GM23248 (cell line): Measurements from ENCODE around the gene EMILIN1. TPM values are rescaled to one million over a fixed set of nuclear protein-coding genes. Genes with fewer than 3 reads are reported as not detected.

ENCODE experiments used
- DNase-seq: peaks from one replicate; pipeline ENCODE4 v3.0.0-alpha.2; 2015
- H2AFZ ChIP-seq: fragments of 200-600 bp; sonication (generic); 2 replicates; pipeline ENCODE4 v1.6.1; 2016; ENCODE audit warnings: antibody characterized with exemption
- H3F3A ChIP-seq: fragments of 200-600 bp; sonication (generic); 2 replicates; pipeline ENCODE4 v1.6.1; 2016; ENCODE audit warnings: mild to moderate bottlenecking, antibody characterized with exemption, mixed run types; ENCODE audit not compliant: insufficient read depth
- H3K27ac ChIP-seq: fragments of 200-600 bp; sonication (generic); 2 replicates; pipeline ENCODE4 v1.5.1; 2016; ENCODE audit warnings: mild to moderate bottlenecking
- H3K27me3 ChIP-seq: fragments of 200-600 bp; sonication (generic); replicated peaks from 2 replicates; pipeline ENCODE4 v1.6.1; 2016; ENCODE audit warnings: mild to moderate bottlenecking; ENCODE audit not compliant: insufficient read depth
- H3K36me3 ChIP-seq: fragments of 200-600 bp; sonication (generic); 2 replicates; pipeline ENCODE4 v1.6.1; 2016; ENCODE audit warnings: low read depth, mild to moderate bottlenecking
- H3K4me1 ChIP-seq: fragments of 200-600 bp; sonication (generic); 2 replicates; pipeline ENCODE4 v1.6.1; 2016; ENCODE audit warnings: mild to moderate bottlenecking; ENCODE audit not compliant: insufficient read depth
- H3K4me2 ChIP-seq: fragments of 200-600 bp; sonication (generic); one replicate; pipeline ENCODE4 v1.6.1; 2016; ENCODE audit warnings: mild to moderate bottlenecking; ENCODE audit not compliant: unreplicated experiment
- H3K4me3 ChIP-seq: fragments of 200-600 bp; sonication (generic); 2 replicates; pipeline ENCODE4 v1.5.1; 2016; ENCODE audit warnings: mild to moderate bottlenecking
- H3K79me2 ChIP-seq: fragments of 200-600 bp; sonication (generic); 2 replicates; pipeline ENCODE4 v1.6.1; 2016; ENCODE audit warnings: mild to moderate bottlenecking; ENCODE audit not compliant: insufficient read depth
- H3K9ac ChIP-seq: fragments of 200-600 bp; sonication (generic); 2 replicates; pipeline ENCODE4 v1.6.1; 2016; ENCODE audit warnings: mild to moderate bottlenecking
- H3K9me2 ChIP-seq: fragments of 200-600 bp; sonication (generic); 2 replicates; pipeline ENCODE4 v1.6.1; 2016; ENCODE audit warnings: mixed run types, mild to moderate bottlenecking, moderate library complexity; ENCODE audit not compliant: insufficient read depth
- H3K9me3 ChIP-seq: fragments of 200-600 bp; sonication (generic); one replicate; pipeline ENCODE4 v1.6.1; 2017; ENCODE audit warnings: low read depth
- H4K20me1 ChIP-seq: fragments of 200-600 bp; sonication (generic); 2 replicates; pipeline ENCODE4 v1.6.0; 2016; ENCODE audit not compliant: insufficient read depth
- EZH2 ChIP-seq: fragments of 200-600 bp; sonication (generic); IDR thresholded peaks from 2 replicates; pipeline ENCODE4 v1.6.1; 2018; ENCODE audit warnings: antibody characterized with exemption, mild to moderate bottlenecking; ENCODE audit not compliant: insufficient read depth, poor library complexity, severe bottlenecking
- EZH2phosphoT487 ChIP-seq: fragments of 200-600 bp; sonication (generic); IDR thresholded peaks from 2 replicates; pipeline ENCODE4 v1.6.1; 2018; ENCODE audit warnings: antibody characterized with exemption, moderate library complexity, mild to moderate bottlenecking, low read depth; ENCODE audit not compliant: insufficient read depth
- WGBS, 2 experiments: methylation state at CpG; one replicate each; pipeline ENCODE4 v1.1.6; 2015 to 2017; ENCODE audit warnings: low lambda C conversion rate in 2 of 2, low coverage in 1 of 2; ENCODE audit errors: missing lambda C conversion rate in 2 of 2; 5-methylcytosine and 5-hydroxymethylcytosine counted together
- in situ Hi-C: fragments of 300-500 bp; cut with MboI; formaldehyde crosslinking; loops from 2 replicates; pipeline ENCODE4 v1.15.0; 2020
- polyA plus RNA-seq: library from polyadenylated mRNA; unstranded; fragments of >200 nt; fragmentation: Nextera tagmentation; extraction: Ambion mirVana; gene quantifications from 2 replicates; pipeline ENCODE4 v1.2.1, GENCODE V29; 2016
- total RNA-seq: library from RNA; depleted of rRNA; stranded (reverse); fragments of >200 nt; shearing (Covaris generic); gene quantifications from 2 replicates; pipeline ENCODE4 v1.2.3, GENCODE V29; 2014

EMILIN1 gene
- total and polyA plus RNA-seq, 2 experiments from 2014 or later: 61.5 to 219 TPM

GRCh38 chr2:27038012-27038411, 40.4 kb upstream of the EMILIN1 start:
- no peaks in the 10 kb centered on the region for H3K9me3 ChIP-seq
- TF ChIP-seq EZH2phosphoT487: no peak
- TF ChIP-seq EZH2: no peak
- H3K9ac ChIP-seq: no peak overlapping the region
- H4K20me1 ChIP-seq: no peaks in the 10 kb centered on the region
- DNase-seq: no peak
- H3F3A ChIP-seq: peaks cover 30% of the 10 kb centered on the region
- H3K9me2 ChIP-seq: no peaks in the 10 kb centered on the region
- H2AFZ ChIP-seq: no peak overlapping the region
- H3K36me3 ChIP-seq: peaks cover 68% of the 10 kb centered on the region
- no peak overlapping the region for H3K27ac ChIP-seq
- peaks cover 9% of the 10 kb centered on the region; the same call in 1 of the 2 replicates for H3K4me1 ChIP-seq
- peaks cover 50% of the 10 kb centered on the region for H3K79me2 ChIP-seq
- WGBS, 2 experiments: 86 to 92% methylated on average over 5 to 6 of the region's 6 CpGs
- H3K27me3 ChIP-seq: no peaks in the 10 kb centered on the region
- no peak overlapping the region for H3K4me3 ChIP-seq
- H3K4me2 ChIP-seq: no peak overlapping the region
- in situ Hi-C loops: no loop called here

- no peak overlapping the region for H3K9ac ChIP-seq
- H3K4me2 ChIP-seq: no peak overlapping the region
- peaks cover 33% of the 10 kb centered on the region for H3F3A ChIP-seq
- in situ Hi-C loops: no loop called here
- H3K36me3 ChIP-seq: peaks cover 68% of the 10 kb centered on the region
- peaks cover 9% of the 10 kb centered on the region; the same call in 1 of the 2 replicates for H3K4me1 ChIP-seq
- DNase-seq: no peak
- H3K27ac ChIP-seq: no peak overlapping the region
- peaks cover 42% of the 10 kb centered on the region for H3K79me2 ChIP-seq
- TF ChIP-seq EZH2phosphoT487 (no peak), EZH2 (no peak)
- H3K27me3 ChIP-seq: no peaks in the 10 kb centered on the region
- H2AFZ ChIP-seq: no peak overlapping the region
- no peaks in the 10 kb centered on the region for H4K20me1 ChIP-seq
- H3K9me3 ChIP-seq: no peaks in the 10 kb centered on the region
- 84% methylated on average over 17 of the region's 17 CpGs for WGBS, 2 experiments
- no peaks in the 10 kb centered on the region for H3K9me2 ChIP-seq
- H3K4me3 ChIP-seq: no peak overlapping the region
Measured at GRCh38 chr2:27038631-27039339, 39.6 kb upstream of the EMILIN1 start.

- 0 out of 2 replicates have a peak, but pooled peaks cover 4% of the 10 kb centered on the region for H3K4me1 ChIP-seq
- no peaks in the 10 kb centered on the region for H4K20me1 ChIP-seq
- in situ Hi-C loops: no loop called here
- no peak overlapping the region for H3K4me2 ChIP-seq
- no peaks in the 10 kb centered on the region for H3K27me3 ChIP-seq
- peaks cover 36% of the 10 kb centered on the region for H3K79me2 ChIP-seq
- peaks cover 33% of the 10 kb centered on the region for H3F3A ChIP-seq
- no peak overlapping the region for H3K4me3 ChIP-seq
- H3K9ac ChIP-seq: no peak overlapping the region
- H3K9me2 ChIP-seq: no peaks in the 10 kb centered on the region
- no peak for TF ChIP-seq EZH2phosphoT487
- TF ChIP-seq EZH2: no peak
- peaks cover 68% of the 10 kb centered on the region for H3K36me3 ChIP-seq
- H3K27ac ChIP-seq: no peak overlapping the region
- DNase-seq: no peak
- WGBS, 2 experiments: 95% methylated on average over 4 to 6 of the region's 6 CpGs
- H3K9me3 ChIP-seq: no peaks in the 10 kb centered on the region
- no peak overlapping the region for H2AFZ ChIP-seq
Measured at GRCh38 chr2:27039426-27039825, 39.0 kb upstream of the EMILIN1 start.

GRCh38 chr2:27039871-27040270, 38.5 kb upstream of the EMILIN1 start:
- no peaks in the 10 kb centered on the region for H3K9me3 ChIP-seq
- no peak overlapping the region for H3K4me2 ChIP-seq
- no peaks in the 10 kb centered on the region for H3K4me1 ChIP-seq
- H3K27me3 ChIP-seq: no peaks in the 10 kb centered on the region
- H2AFZ ChIP-seq: no peak overlapping the region
- H3K9me2 ChIP-seq: no peaks in the 10 kb centered on the region
- TF ChIP-seq EZH2phosphoT487 (no peak), EZH2 (no peak)
- no peak for DNase-seq
- in situ Hi-C loops: no loop called here
- H3K27ac ChIP-seq: no peak overlapping the region
- 97 to 99% methylated on average over 5 to 7 of the region's 7 CpGs for WGBS, 2 experiments
- H3K36me3 ChIP-seq: peaks cover 68% of the 10 kb centered on the region
- peaks cover 33% of the 10 kb centered on the region for H3F3A ChIP-seq
- H3K4me3 ChIP-seq: no peak overlapping the region
- peaks cover 31% of the 10 kb centered on the region for H3K79me2 ChIP-seq
- H3K9ac ChIP-seq: no peak overlapping the region
- H4K20me1 ChIP-seq: no peaks in the 10 kb centered on the region

GRCh38 chr2:27040282-27040681, 38.1 kb upstream of the EMILIN1 start:
- 88 to 90% methylated on average over 8 of the region's 8 CpGs for WGBS, 2 experiments
- Histone ChIP-seq H3K9me3 (no peaks in the 10 kb centered on the region), H3K4me2 (no peak overlapping the region), H3K27ac (no peak overlapping the region), H3K4me1 (no peaks in the 10 kb centered on the region), H3K79me2 (peaks cover 27% of the 10 kb centered on the region), H3K4me3 (no peak overlapping the region), H3K9ac (no peak overlapping the region), H4K20me1 (no peaks in the 10 kb centered on the region), H2AFZ (no peak overlapping the region), H3K9me2 (no peaks in the 10 kb centered on the region), H3K27me3 (no peaks in the 10 kb centered on the region), H3K36me3 (peaks cover 64% of the 10 kb centered on the region), H3F3A (peaks cover 33% of the 10 kb centered on the region)
- TF ChIP-seq EZH2phosphoT487: no peak
- TF ChIP-seq EZH2: no peak
- in situ Hi-C loops: no loop called here
- no peak for DNase-seq
